Fibroblast of lung (primary cell): Measurements from ENCODE around the gene HRG. TPM values are rescaled to one million over a fixed set of nuclear protein-coding genes. Genes with fewer than 3 reads are reported as not detected.

Experiments used
- DNase-seq, 2 donors: peaks; one replicate each; pipeline versions ENCODE4 v3.0.0 to v3.0.0-alpha.2; 2010; ENCODE audit warnings: low read depth in 2 of 2
- H2AFZ ChIP-seq: 2 replicates; pipeline ENCODE4 v1.5.1; 2012; ENCODE audit warnings: low read length, control low read depth, inconsistent platforms
- H3K27ac ChIP-seq: 2 replicates; pipeline ENCODE4 v1.5.1; 2011; ENCODE audit warnings: low read length, control low read depth; ENCODE audit not compliant: insufficient read depth
- H3K27me3 ChIP-seq: 2 replicates; pipeline ENCODE4 v1.5.1; 2011; ENCODE audit warnings: mild to moderate bottlenecking, low read length; ENCODE audit not compliant: control insufficient read depth, insufficient read depth
- H3K36me3 ChIP-seq: 2 replicates; pipeline ENCODE4 v1.5.1; 2011; ENCODE audit warnings: low read length; ENCODE audit not compliant: control insufficient read depth, insufficient read depth
- H3K4me1 ChIP-seq: 2 replicates; pipeline ENCODE4 v1.5.1; 2011; ENCODE audit warnings: low read length; ENCODE audit not compliant: control insufficient read depth, insufficient read depth; ENCODE audit errors: extremely low read depth
- H3K4me2 ChIP-seq: 2 replicates; pipeline ENCODE4 v1.5.1; 2011; ENCODE audit warnings: low read length, control low read depth; ENCODE audit not compliant: insufficient read depth; ENCODE audit errors: extremely low read depth
- H3K4me3 ChIP-seq, 4 experiments: fragments of 200-600 bp in 1 of 4; sonication (generic) in 1 of 4; replicated peaks in 1 of 4; 2 replicates each; pipeline ENCODE4 v1.5.1; 2011 to 2016; ENCODE audit warnings: low read length in 4 of 4, low read depth in 3 of 4, mild to moderate bottlenecking in 3 of 4, control low read depth in 2 of 4, inconsistent platforms in 1 of 4, mixed read lengths in 1 of 4; ENCODE audit not compliant: insufficient read depth in 1 of 4; ENCODE audit errors: control extremely low read depth in 1 of 4
- H3K79me2 ChIP-seq: 2 replicates; pipeline ENCODE4 v1.5.1; 2012; ENCODE audit warnings: mild to moderate bottlenecking, low read length, inconsistent platforms; ENCODE audit not compliant: control insufficient read depth, insufficient read depth
- H3K9ac ChIP-seq: 2 replicates; pipeline ENCODE4 v1.5.1; 2011; ENCODE audit warnings: mild to moderate bottlenecking, low read length, control low read depth; ENCODE audit not compliant: insufficient read depth
- H3K9me3 ChIP-seq: 2 replicates; pipeline ENCODE4 v1.5.1; 2012; ENCODE audit warnings: low read depth, low read length; ENCODE audit not compliant: control insufficient read depth, insufficient read depth
- H4K20me1 ChIP-seq: 2 replicates; pipeline ENCODE4 v1.5.1; 2011; ENCODE audit warnings: low read length; ENCODE audit not compliant: control insufficient read depth, insufficient read depth; ENCODE audit errors: extremely low read depth
- EZH2 ChIP-seq: IDR thresholded peaks from 2 replicates; pipeline ENCODE4 v1.5.1; 2012; ENCODE audit warnings: low read length, control low read depth, mild to moderate bottlenecking; ENCODE audit errors: missing control alignments
- polyA plus RNA-seq, 2 donors: library from polyadenylated mRNA; depleted of rRNA in 1 of 2; stranded (reverse) in 1 of 2; unstranded in 1 of 2; fragments of >200 nt; gene quantifications; 2 replicates each; pipeline ENCODE4 v1.2.1, GENCODE V29; 2011 to 2012; ENCODE audit warnings: missing spikeins in 1 of 2
- total RNA-seq: library from RNA; depleted of rRNA; stranded (reverse); fragments of >200 nt; gene quantifications from 2 replicates; pipeline ENCODE4 v1.2.1, GENCODE V29; 2014
- TF ChIP-seq, protein P1 (sequence below), 2 donors: IDR thresholded peaks in 1 of 2; conservative IDR thresholded peaks in 1 of 2; 1 replicate in 1 of 2; 2 replicates in 1 of 2; pipeline ENCODE4 v1.5.1; 2011 to 2012; ENCODE audit warnings: low read length in 2 of 2, control low read depth in 1 of 2, inconsistent platforms in 1 of 2, low read depth in 1 of 2, mild to moderate bottlenecking in 1 of 2

Gene HRG
- total and polyA plus RNA-seq, 2 donors (not counting 1 experiment from before 2014, with no cell fraction given), result not detected

DNA sequence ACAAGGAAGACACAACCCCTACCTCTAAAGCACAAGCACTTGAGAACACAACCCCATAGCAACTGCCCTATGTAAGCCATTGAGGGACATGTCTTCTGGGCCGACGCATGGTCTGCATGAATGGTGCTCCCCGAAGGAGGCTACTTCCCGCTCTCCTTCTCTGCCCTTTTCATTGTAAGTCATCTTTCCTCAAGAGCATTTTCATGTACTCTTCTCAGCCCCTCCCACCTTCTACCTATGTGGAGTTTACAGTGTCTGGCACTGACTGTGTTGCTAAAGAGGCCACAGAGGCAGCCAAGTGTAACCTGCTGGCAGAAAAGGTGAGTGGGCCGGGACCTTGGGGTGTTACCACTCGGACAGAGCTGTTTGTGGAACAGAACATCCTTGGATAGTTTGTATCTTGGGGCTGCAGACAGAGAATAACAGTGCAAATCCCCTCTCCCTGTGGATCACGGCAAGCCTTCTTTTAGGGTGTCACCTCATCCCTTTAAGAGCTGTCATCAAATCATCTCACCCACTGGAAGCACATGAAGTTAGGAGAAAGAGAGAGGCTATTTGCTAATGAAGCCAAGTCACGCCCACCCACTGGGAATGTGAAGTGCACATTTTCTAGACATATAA lies 47.4 kb upstream of the HRG start:
- Histone ChIP-seq H3K79me2 (no peaks in the 10 kb centered on the region), H2AFZ (no peak overlapping the region), H3K9me3 (no peaks in the 10 kb centered on the region), H3K27ac (no peak overlapping the region), H3K4me1 (no peaks in the 10 kb centered on the region), H3K27me3 (peaks cover 5% of the 10 kb centered on the region), H3K4me2 (no peak overlapping the region), H3K36me3 (no peaks in the 10 kb centered on the region), H4K20me1 (no peaks in the 10 kb centered on the region), H3K9ac (no peak overlapping the region), H3K4me3 (no peak overlapping the region)
- TF ChIP-seq, protein P1, sequence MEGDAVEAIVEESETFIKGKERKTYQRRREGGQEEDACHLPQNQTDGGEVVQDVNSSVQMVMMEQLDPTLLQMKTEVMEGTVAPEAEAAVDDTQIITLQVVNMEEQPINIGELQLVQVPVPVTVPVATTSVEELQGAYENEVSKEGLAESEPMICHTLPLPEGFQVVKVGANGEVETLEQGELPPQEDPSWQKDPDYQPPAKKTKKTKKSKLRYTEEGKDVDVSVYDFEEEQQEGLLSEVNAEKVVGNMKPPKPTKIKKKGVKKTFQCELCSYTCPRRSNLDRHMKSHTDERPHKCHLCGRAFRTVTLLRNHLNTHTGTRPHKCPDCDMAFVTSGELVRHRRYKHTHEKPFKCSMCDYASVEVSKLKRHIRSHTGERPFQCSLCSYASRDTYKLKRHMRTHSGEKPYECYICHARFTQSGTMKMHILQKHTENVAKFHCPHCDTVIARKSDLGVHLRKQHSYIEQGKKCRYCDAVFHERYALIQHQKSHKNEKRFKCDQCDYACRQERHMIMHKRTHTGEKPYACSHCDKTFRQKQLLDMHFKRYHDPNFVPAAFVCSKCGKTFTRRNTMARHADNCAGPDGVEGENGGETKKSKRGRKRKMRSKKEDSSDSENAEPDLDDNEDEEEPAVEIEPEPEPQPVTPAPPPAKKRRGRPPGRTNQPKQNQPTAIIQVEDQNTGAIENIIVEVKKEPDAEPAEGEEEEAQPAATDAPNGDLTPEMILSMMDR (conservative IDR thresholded peaks at IDR 0.05 in 1 of 2, IDR thresholded peaks at IDR 0.05 in 1 of 2; ENCODE audit: low read depth in 1 of 2, low read length in 2 of 2), result no peak
- TF ChIP-seq EZH2, result no peak
- no peak for DNase-seq

DNA sequence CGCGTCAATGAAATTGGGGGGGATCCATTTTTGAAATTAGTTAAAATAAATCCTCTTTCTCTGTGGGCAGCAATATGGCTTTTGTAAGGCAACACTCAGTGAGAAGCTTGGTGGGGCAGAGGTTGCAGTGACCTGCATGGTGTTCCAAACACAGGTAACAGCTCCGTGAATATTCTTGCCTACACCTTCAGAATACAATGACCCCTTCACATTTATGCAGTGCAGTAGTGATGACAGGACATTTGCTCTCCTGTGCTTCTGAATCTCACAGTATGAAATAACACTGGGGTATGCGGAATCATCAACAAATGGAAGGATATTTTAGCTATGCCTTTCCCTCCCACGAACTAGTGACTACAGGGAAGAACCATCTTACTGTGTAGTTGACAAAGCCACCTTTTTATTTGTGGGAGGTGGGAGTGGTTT lies 46.0 kb upstream of the HRG start:
- H3K9ac ChIP-seq, result no peak overlapping the region
- no peak overlapping the region for H2AFZ ChIP-seq
- no peak overlapping the region for H3K4me2 ChIP-seq
- DNase-seq, result no peak
- H3K4me3 ChIP-seq, result no peak overlapping the region
- H3K79me2 ChIP-seq, result no peaks in the 10 kb centered on the region
- peaks cover 3% of the 10 kb centered on the region for H3K27me3 ChIP-seq
- H3K4me1 ChIP-seq, result no peaks in the 10 kb centered on the region
- TF ChIP-seq EZH2, result no peak
- TF ChIP-seq, protein P1 (conservative IDR thresholded peaks at IDR 0.05 in 1 of 2, IDR thresholded peaks at IDR 0.05 in 1 of 2; ENCODE audit: low read depth in 1 of 2, low read length in 2 of 2), result no peak
- no peaks in the 10 kb centered on the region for H4K20me1 ChIP-seq
- no peaks in the 10 kb centered on the region for H3K36me3 ChIP-seq
- H3K27ac ChIP-seq, result no peak overlapping the region
- H3K9me3 ChIP-seq, result no peaks in the 10 kb centered on the region

DNA sequence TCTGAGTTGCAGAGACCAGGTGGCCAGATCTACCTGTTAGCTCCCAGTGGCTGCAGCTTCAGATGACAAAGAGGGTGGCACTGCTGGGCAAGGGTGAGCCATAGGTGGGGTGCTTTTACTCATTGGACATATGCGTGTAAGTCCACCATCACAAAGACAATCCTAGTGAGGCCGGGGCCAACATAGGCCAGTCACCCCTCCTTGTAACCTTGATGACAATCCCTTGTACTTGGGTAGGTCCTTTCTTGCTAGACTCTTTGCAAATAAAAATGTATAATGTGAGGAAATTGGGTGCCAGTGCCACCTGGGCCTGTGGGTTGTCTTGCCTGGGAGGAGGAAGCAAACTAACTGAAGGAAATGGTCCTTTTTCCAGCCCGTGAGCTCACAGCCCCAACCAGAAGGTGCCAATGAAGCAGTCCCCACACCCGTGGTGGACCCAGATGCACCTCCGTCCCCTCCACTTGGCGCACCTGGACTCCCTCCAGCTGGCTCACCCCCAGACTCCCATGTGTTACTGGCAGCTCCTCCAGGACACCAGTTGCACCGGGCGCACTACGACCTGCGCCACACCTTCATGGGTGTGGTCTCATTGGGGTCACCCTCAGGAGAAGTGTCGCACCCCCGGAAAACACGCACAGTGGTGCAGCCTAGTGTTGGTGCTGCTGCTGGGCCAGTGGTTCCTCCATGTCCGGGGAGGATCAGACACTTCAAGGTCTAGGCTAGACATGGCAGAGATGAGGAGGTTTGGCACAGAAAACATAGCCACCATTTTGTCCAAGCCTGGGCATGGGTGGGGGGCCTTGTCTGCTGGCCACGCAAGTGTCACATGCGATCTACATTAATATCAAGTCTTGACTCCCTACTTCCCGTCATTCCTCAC lies 45.4 kb upstream of the HRG start:
- Histone ChIP-seq H3K27me3 (peaks cover 5% of the 10 kb centered on the region), H3K4me3 (no peak overlapping the region), H3K4me2 (no peak overlapping the region), H3K9me3 (no peaks in the 10 kb centered on the region), H3K9ac (no peak overlapping the region), H3K79me2 (no peaks in the 10 kb centered on the region), H4K20me1 (no peaks in the 10 kb centered on the region), H3K27ac (no peak overlapping the region), H3K4me1 (no peaks in the 10 kb centered on the region), H2AFZ (no peak overlapping the region), H3K36me3 (no peaks in the 10 kb centered on the region)
- no peak for DNase-seq
- no peak for TF ChIP-seq EZH2
